ENCODE data around the gene USP20. TPM values are rescaled to one million over a fixed set of nuclear protein-coding genes. Genes with fewer than 3 reads are reported as not detected.

Gene USP20
- total RNA-seq, 1 experiment from 2014 or later: 22.1 TPM

GRCh38 chr9:129904734-129905133 lies 69.5 kb downstream of the USP20 start:
- POLR2A ChIA-PET (ENCODE audit: unreplicated experiment): no interaction called here
- CTCF ChIA-PET: no interaction called here
- BruUV-seq (replicated peaks): no TSS peak
- Histone ChIP-seq H3K27me3 (ENCODE audit: insufficient read depth, low read depth) (no peaks in the 10 kb centered on the region), H3F3A (ENCODE audit: insufficient read depth, low read depth) (peaks cover 5% of the 10 kb centered on the region; the same call in 1 of the 2 replicates), H2AFZ (no peak overlapping the region), H3K9me3 (ENCODE audit: insufficient read depth, low read depth) (no peaks in the 10 kb centered on the region), H3K79me2 (ENCODE audit: low read depth) (no peaks in the 10 kb centered on the region), H3K4me1 (replicated peaks; ENCODE audit: insufficient read depth) (peaks cover 8% of the 10 kb centered on the region), H4K20me1 (ENCODE audit: insufficient read depth) (no peaks in the 10 kb centered on the region), H3K9me2 (ENCODE audit: insufficient read depth) (no peaks in the 10 kb centered on the region), H3K36me3 (ENCODE audit: low read depth) (0 out of 2 replicates have a peak, but pooled peaks cover 2% of the 10 kb centered on the region), H3K27ac (no peak overlapping the region), H3K4me2 (no peak overlapping the region), H3K4me3 (no peak overlapping the region)
- TF ChIP-seq CTCF (conservative IDR thresholded peaks at IDR 0.05) (no peak), EZH2 (IDR thresholded peaks at IDR 0.05; ENCODE audit: low read depth) (no peak)
- no peak for DNase-seq
- intact Hi-C loops (cut with micrococcal nuclease; ENCODE audit: unreplicated experiment): no loop called here

GRCh38 chr9:129906298-129906697 lies 71.0 kb downstream of the USP20 start:
- Histone ChIP-seq H3K9me2 (ENCODE audit: insufficient read depth) (no peaks in the 10 kb centered on the region), H4K20me1 (ENCODE audit: insufficient read depth) (no peaks in the 10 kb centered on the region), H3K4me1 (replicated peaks; ENCODE audit: insufficient read depth) (peaks cover 21% of the 10 kb centered on the region), H3K9me3 (ENCODE audit: insufficient read depth, low read depth) (no peaks in the 10 kb centered on the region), H3K79me2 (ENCODE audit: low read depth) (no peaks in the 10 kb centered on the region), H3F3A (ENCODE audit: insufficient read depth, low read depth) (peaks cover 17% of the 10 kb centered on the region), H2AFZ (no peak overlapping the region), H3K27ac (no peak overlapping the region), H3K27me3 (ENCODE audit: insufficient read depth, low read depth) (no peaks in the 10 kb centered on the region), H3K4me2 (no peak overlapping the region), H3K36me3 (ENCODE audit: low read depth) (0 out of 2 replicates have a peak, but pooled peaks cover 5% of the 10 kb centered on the region), H3K4me3 (no peak overlapping the region)
- ChIA-PET POLR2A (ENCODE audit: unreplicated experiment) (interaction anchor here (0.6 kb wide), 1 partner anchor 547 kb away, joined by 3 read pairs; no protein-coding TSS in a partner anchor), CTCF (no interaction called here)
- no TSS peak for BruUV-seq (replicated peaks)
- intact Hi-C loops (cut with micrococcal nuclease; ENCODE audit: unreplicated experiment): no loop called here
- TF ChIP-seq EZH2 (IDR thresholded peaks at IDR 0.05; ENCODE audit: low read depth): no peak
- no peak for TF ChIP-seq CTCF (conservative IDR thresholded peaks at IDR 0.05)
- no peak for DNase-seq

- TF ChIP-seq CTCF (conservative IDR thresholded peaks at IDR 0.05) (no peak), EZH2 (IDR thresholded peaks at IDR 0.05; ENCODE audit: low read depth) (no peak)
- H3F3A ChIP-seq (ENCODE audit: insufficient read depth, low read depth): peaks cover 23% of the 10 kb centered on the region
- intact Hi-C loops (cut with micrococcal nuclease; ENCODE audit: unreplicated experiment): no loop called here
- BruUV-seq (replicated peaks): no TSS peak
- no peaks in the 10 kb centered on the region for H4K20me1 ChIP-seq (ENCODE audit: insufficient read depth)
- no peak overlapping the region for H3K4me3 ChIP-seq
- H3K36me3 ChIP-seq (ENCODE audit: low read depth): 0 out of 2 replicates have a peak, but pooled peaks cover 5% of the 10 kb centered on the region
- no peak overlapping the region for H3K27ac ChIP-seq
- ChIA-PET CTCF (no interaction called here), POLR2A (ENCODE audit: unreplicated experiment) (no interaction called here)
- H3K4me1 ChIP-seq (replicated peaks; ENCODE audit: insufficient read depth): peaks cover 29% of the 10 kb centered on the region
- H3K27me3 ChIP-seq (ENCODE audit: insufficient read depth, low read depth): no peaks in the 10 kb centered on the region
- H3K9me3 ChIP-seq (ENCODE audit: insufficient read depth, low read depth): no peaks in the 10 kb centered on the region
- no peak for DNase-seq
- H3K9me2 ChIP-seq (ENCODE audit: insufficient read depth): no peaks in the 10 kb centered on the region
- H2AFZ ChIP-seq: no peak overlapping the region
- H3K4me2 ChIP-seq: no peak overlapping the region
- no peaks in the 10 kb centered on the region for H3K79me2 ChIP-seq (ENCODE audit: low read depth)
Observed at GRCh38 chr9:129907201-129907600, 71.9 kb downstream of the USP20 start.

All from PC-9 (cell line).